Psoas muscle (tissue), 8 donors: ENCODE results near the gene IL10. TPM values are rescaled to one million over a fixed set of nuclear protein-coding genes. Genes with fewer than 3 reads are reported as not detected.

Experiments
- ATAC-seq, 4 donors: fragments of 200-7000 bp; cut with Tn5 transposase; one replicate each; pipeline ENCODE4 v1.9.1; 2020; ENCODE audit warnings: moderate library complexity in 3 of 4, mild to moderate bottlenecking in 2 of 4
- DNase-seq, 2 donors: peaks; one replicate each; pipeline ENCODE4 v3.0.0-alpha.2; 2020
- H3K27ac ChIP-seq: fragments of 200-600 bp; one replicate; pipeline ENCODE4 v1.8.0; 2022
- H3K27me3 ChIP-seq, 3 donors: fragments of 200-600 bp in 1 of 3; one replicate each; pipeline versions ENCODE4 v1.6.1 to v1.8.0; 2013 to 2022; ENCODE audit warnings: low read length in 2 of 3, mild to moderate bottlenecking in 2 of 3, moderate library complexity in 1 of 3; ENCODE audit not compliant: insufficient read depth in 3 of 3
- H3K36me3 ChIP-seq, 2 donors: fragments of 200-600 bp in 1 of 2; one replicate each; pipeline versions ENCODE4 v1.6.1 to v1.8.0; 2013 to 2022; ENCODE audit warnings: low read depth in 1 of 2, mild to moderate bottlenecking in 1 of 2, moderate library complexity in 1 of 2; ENCODE audit not compliant: insufficient read depth in 1 of 2
- H3K4me1 ChIP-seq: fragments of 200-600 bp; one replicate; pipeline ENCODE4 v1.8.0; 2022
- H3K4me3 ChIP-seq: fragments of 200-600 bp; one replicate; pipeline ENCODE4 v1.8.0; 2022; ENCODE audit warnings: mild to moderate bottlenecking
- H3K9me3 ChIP-seq: fragments of 200-600 bp; one replicate; pipeline ENCODE4 v1.8.0; 2022
- CTCF ChIP-seq: fragments of 200-600 bp; IDR thresholded peaks from one replicate; pipeline ENCODE4 v1.8.0; 2022; ENCODE audit warnings: antibody characterized with exemption
- WGBS, 3 donors: extraction: QIAGEN DNeasy Blood & Tissue Kit; methylation state at CpG; one replicate each; pipeline versions ENCODE4 v1.1.6 to v1.1.7; 2013; 5-methylcytosine and 5-hydroxymethylcytosine counted together
- intact Hi-C, 2 donors: fragments of 100-400 bp; cut with DNase I; formaldehyde crosslinking; loops; one replicate each; pipeline versions ENCODE4 v1.11.0 to v1.14.2; 2022
- long read RNA-seq, 2 donors: library from polyadenylated mRNA; unstranded; transcript quantifications; one replicate each; pipeline ENCODE4 v2.0.0, GENCODE V29; 2021
- polyA plus RNA-seq, 3 donors: library from polyadenylated mRNA; stranded (reverse); fragments of 200-250 nt; gene quantifications; one replicate each; pipeline ENCODE4 v1.2.3, GENCODE V29; 2013
- total RNA-seq, 4 donors: library from RNA; stranded (reverse); fragmentation: NEBNext Ultra II Directional in 2 of 4; extraction: Animal tissue kit (Norgen Biotek cat#: 25700) in 2 of 4; gene quantifications; one replicate each; pipeline versions ENCODE4 v1.2.1 to v1.2.4, GENCODE V29; 2021 to 2023
- donor health status: healthy with polysubstance abuse.
- donor health status: DM: no; HTN: no; CAD: no; lungs with moderate emphysema.
- donor health status: Bipolar disorder and iron deficiency.
- donor health status: healthy.
- donor health status: DM: yes; HTN: yes; CAD: no.
- donor health status: DM: no; HTN: no; CAD: no.
- donor health status: DM: no; HTN: no; CAD: no.
- donor health status: DM: yes; HTN: yes; CAD: no.

IL10 gene
- total RNA-seq (under 1 TPM in 3 of 4 donors, not detected in 1; 0.32 to 0.44 (median 0.44) TPM), polyA plus RNA-seq (under 1 TPM; 0.20 to 0.82 (median 0.22) TPM)
- long read RNA-seq, donor 1, partial matches to known transcripts, result 0 of 1 reads
- long read RNA-seq, donor 1, other reads (novel, unspliced or antisense), result 0 of 1 reads
- long read RNA-seq, donor 2, result 0 reads

GRCh38 chr1:206772243-206772937, at the start of gene IL10:
TSS of gene IL10 (minus strand) at chr1:206772494. CDS start at chr1:206772435, 59 bp downstream.
- 72 to 81% (median 74%) methylated on average over 8 of the region's 8 CpGs for WGBS, 3 donors
- no peaks in the 10 kb centered on the region for H3K27me3 ChIP-seq
- no peaks in the 10 kb centered on the region for H3K9me3 ChIP-seq
- no peaks in the 10 kb centered on the region for H3K36me3 ChIP-seq
- no peak within 1 kb of the TSS for H3K27ac ChIP-seq
- intact Hi-C loops, result no loop called here
- no peaks in the 10 kb centered on the region for H3K4me1 ChIP-seq
- H3K4me3 ChIP-seq, result no peak within 1 kb of the TSS
- no peak for TF ChIP-seq CTCF
- DNase-seq, result no peak
- ATAC-seq, result peak in 1 of 4 donors; percentile 21

- TF ChIP-seq CTCF, result no peak
- Histone ChIP-seq H3K4me1 (no peaks in the 10 kb centered on the region), H3K27ac (no peak overlapping the region), H3K27me3 (no peaks in the 10 kb centered on the region), H3K9me3 (no peaks in the 10 kb centered on the region), H3K36me3 (no peaks in the 10 kb centered on the region), H3K4me3 (no peak overlapping the region)
- DNase-seq, result no peak
- intact Hi-C loops, result no loop called here
- ATAC-seq, result no peak
- 68 to 72% (median 69%) methylated on average over 4 of the region's 4 CpGs for WGBS, 3 donors
Observed at GRCh38 chr1:206821493-206821892, 49.2 kb upstream of the IL10 start.

- Histone ChIP-seq H3K4me3 (no peak overlapping the region), H3K4me1 (no peaks in the 10 kb centered on the region), H3K27ac (no peak overlapping the region), H3K9me3 (no peaks in the 10 kb centered on the region), H3K36me3 (no peaks in the 10 kb centered on the region), H3K27me3 (no peaks in the 10 kb centered on the region)
- 71 to 74% (median 72%) methylated on average over 4 of the region's 4 CpGs for WGBS, 3 donors
- no peak for ATAC-seq
- TF ChIP-seq CTCF, result no peak
- no peak for DNase-seq
- intact Hi-C loops, result no loop called here
Observed at GRCh38 chr1:206816390-206817287, 44.3 kb upstream of the IL10 start.

- Histone ChIP-seq H3K4me1 (no peaks in the 10 kb centered on the region), H3K27ac (no peak overlapping the region)
Observed at GRCh38 chr1:206814716-206815341, 42.5 kb upstream of the IL10 start.

More at GRCh38 chr1:206814716-206815341, 42.5 kb upstream of the IL10 start:
- ATAC-seq (no peak), DNase-seq (no peak)
- no peak for TF ChIP-seq CTCF
- H3K4me3 ChIP-seq, result no peak overlapping the region
- no peaks in the 10 kb centered on the region for H3K36me3 ChIP-seq
- no peaks in the 10 kb centered on the region for H3K27me3 ChIP-seq
- intact Hi-C loops, result no loop called here
- no peaks in the 10 kb centered on the region for H3K9me3 ChIP-seq
- 38 to 41% (median 39%) methylated on average over 2 of the region's 2 CpGs for WGBS, 3 donors
